Caco-2 (cell line): ENCODE results near the gene PTPRN2. TPM values are rescaled to one million over a fixed set of nuclear protein-coding genes. Genes with fewer than 3 reads are reported as not detected.

Source experiments
- BruUV-seq: library from RNA; stranded (reverse); fragments of 400-500 nt; replicated peaks from 2 replicates; lab custom pipeline; 2021; lab: Mats Ljungman, UMichigan
- CTCF ChIA-PET: fragments of 300-600 bp; sonication (Branson Sonifier 250); formaldehyde crosslinking; loops from one replicate; lab custom pipeline; 2022; ENCODE audit warnings: antibody characterized with exemption; lab: Charles Lee
- POLR2A ChIA-PET: fragments of 300-600 bp; sonication (Branson Sonifier 250); formaldehyde crosslinking; loops from one replicate; lab custom pipeline; 2022; ENCODE audit warnings: antibody characterized with exemption; lab: Charles Lee
- DNase-seq, 2 experiments: peaks; one replicate each; pipeline versions ENCODE4 v3.0.0 to v3.0.0-alpha.2; 2020 to 2022
- H3K27me3 ChIP-seq: replicated peaks from 2 replicates; pipeline ENCODE4 v1.6.0; 2011; ENCODE audit warnings: low read length; ENCODE audit not compliant: control insufficient read depth, insufficient read depth
- H3K36me3 ChIP-seq: 2 replicates; pipeline ENCODE4 v1.5.1; 2011; ENCODE audit warnings: low read length; ENCODE audit not compliant: control insufficient read depth, insufficient read depth
- H3K4me1 ChIP-seq: fragments of 250-450 bp; sonication (Bioruptor Pico); 2 replicates; pipeline ENCODE4 v1.5.1; 2020; ENCODE audit warnings: mild to moderate bottlenecking
- H3K4me3 ChIP-seq: 2 replicates; pipeline ENCODE4 v1.5.1; 2011; ENCODE audit warnings: low read depth, mild to moderate bottlenecking, control low read depth, low read length
- H3K9me3 ChIP-seq: fragments of 250-450 bp; sonication (Bioruptor Pico); 2 replicates; pipeline ENCODE4 v1.5.1; 2020; ENCODE audit warnings: mild to moderate bottlenecking, moderate library complexity
- H3K27ac Mint-ChIP-seq: one replicate; pipeline ENCODE4 v1.8.0; 2022; ENCODE audit warnings: mixed read lengths; ENCODE audit not compliant: unreplicated experiment
- H3K27me3 Mint-ChIP-seq: one replicate; pipeline ENCODE4 v1.8.0; 2022; ENCODE audit warnings: mixed read lengths; ENCODE audit not compliant: insufficient read depth, unreplicated experiment
- H3K36me3 Mint-ChIP-seq: one replicate; pipeline ENCODE4 v1.8.0; 2022; ENCODE audit warnings: mild to moderate bottlenecking, mixed read lengths; ENCODE audit not compliant: insufficient read depth, unreplicated experiment
- H3K4me1 Mint-ChIP-seq: one replicate; pipeline ENCODE4 v1.8.0; 2022; ENCODE audit warnings: low read depth, mixed read lengths; ENCODE audit not compliant: unreplicated experiment
- H3K4me3 Mint-ChIP-seq: one replicate; pipeline ENCODE4 v1.8.0; 2022; ENCODE audit warnings: mild to moderate bottlenecking, moderate library complexity, mixed read lengths; ENCODE audit not compliant: unreplicated experiment
- H3K9me3 Mint-ChIP-seq: one replicate; pipeline ENCODE4 v1.8.0; 2022; ENCODE audit warnings: mixed read lengths; ENCODE audit not compliant: unreplicated experiment
- intact Hi-C: fragments of 100-400 bp; cut with micrococcal nuclease; formaldehyde crosslinking; loops from one replicate; pipeline ENCODE4 v1.10.0; 2022; ENCODE audit not compliant: unreplicated experiment
- total RNA-seq: library from RNA; stranded (reverse); gene quantifications from 2 replicates; pipeline ENCODE4 v1.2.3, GENCODE V29; 2022
- TF ChIP-seq, protein P1 (sequence below), 2 experiments: fragments of 200-600 bp in 1 of 2; IDR thresholded peaks; 1 replicate in 1 of 2; 2 replicates in 1 of 2; pipeline versions ENCODE4 v1.5.1 to v1.8.0; 2011 to 2022; ENCODE audit warnings: antibody characterized with exemption in 1 of 2, control low read depth in 1 of 2, inconsistent platforms in 1 of 2, low read depth in 1 of 2, low read length in 1 of 2, mild to moderate bottlenecking in 1 of 2, moderate library complexity in 1 of 2; ENCODE audit not compliant: insufficient read depth in 1 of 2, severe bottlenecking in 1 of 2, unreplicated experiment in 1 of 2

PTPRN2 gene
- total RNA-seq, 1 experiment from 2014 or later = 1.4 TPM

DNA sequence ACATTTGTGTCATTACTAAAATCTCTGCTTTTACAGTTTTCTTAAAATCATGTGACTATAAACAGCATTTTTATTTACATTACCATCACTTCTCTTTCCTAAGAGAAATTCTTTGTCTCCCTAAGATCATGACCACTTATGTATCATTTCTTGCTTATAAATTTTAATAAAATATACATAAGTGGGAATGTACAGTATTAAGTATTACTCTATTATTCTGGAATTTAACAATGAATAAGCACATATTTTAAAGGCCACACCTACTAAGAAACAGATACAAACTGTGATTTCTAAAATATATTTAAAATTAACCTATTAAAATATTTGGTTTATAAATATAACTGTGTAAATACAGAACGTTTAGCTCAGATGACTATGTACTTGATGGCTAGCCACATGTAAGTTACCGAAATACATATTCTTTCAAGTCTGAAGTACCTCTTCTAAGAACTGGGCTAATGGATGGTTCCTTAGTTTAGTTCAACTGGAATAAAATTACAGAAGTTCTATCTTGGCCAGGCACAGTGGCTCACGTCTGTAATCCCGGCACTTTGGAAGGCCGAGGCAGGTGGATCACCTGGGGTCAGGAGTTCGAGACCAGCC is 33.3 kb upstream of the PTPRN2 start:
- H3K4me1 Mint-ChIP-seq = no peaks in the 10 kb centered on the region
- no peak overlapping the region for H3K27ac Mint-ChIP-seq
- no peaks in the 10 kb centered on the region for H3K27me3 ChIP-seq
- H3K9me3 Mint-ChIP-seq = no peaks in the 10 kb centered on the region
- BruUV-seq = no TSS peak
- TF ChIP-seq, protein P1, sequence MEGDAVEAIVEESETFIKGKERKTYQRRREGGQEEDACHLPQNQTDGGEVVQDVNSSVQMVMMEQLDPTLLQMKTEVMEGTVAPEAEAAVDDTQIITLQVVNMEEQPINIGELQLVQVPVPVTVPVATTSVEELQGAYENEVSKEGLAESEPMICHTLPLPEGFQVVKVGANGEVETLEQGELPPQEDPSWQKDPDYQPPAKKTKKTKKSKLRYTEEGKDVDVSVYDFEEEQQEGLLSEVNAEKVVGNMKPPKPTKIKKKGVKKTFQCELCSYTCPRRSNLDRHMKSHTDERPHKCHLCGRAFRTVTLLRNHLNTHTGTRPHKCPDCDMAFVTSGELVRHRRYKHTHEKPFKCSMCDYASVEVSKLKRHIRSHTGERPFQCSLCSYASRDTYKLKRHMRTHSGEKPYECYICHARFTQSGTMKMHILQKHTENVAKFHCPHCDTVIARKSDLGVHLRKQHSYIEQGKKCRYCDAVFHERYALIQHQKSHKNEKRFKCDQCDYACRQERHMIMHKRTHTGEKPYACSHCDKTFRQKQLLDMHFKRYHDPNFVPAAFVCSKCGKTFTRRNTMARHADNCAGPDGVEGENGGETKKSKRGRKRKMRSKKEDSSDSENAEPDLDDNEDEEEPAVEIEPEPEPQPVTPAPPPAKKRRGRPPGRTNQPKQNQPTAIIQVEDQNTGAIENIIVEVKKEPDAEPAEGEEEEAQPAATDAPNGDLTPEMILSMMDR (IDR thresholded peaks at IDR 0.05; ENCODE audit: insufficient read depth in 1 of 2, low read depth in 1 of 2, low read length in 1 of 2, severe bottlenecking in 1 of 2, unreplicated experiment in 1 of 2) = no peak
- CTCF ChIA-PET = no interaction called here
- H3K36me3 Mint-ChIP-seq = peaks cover 24% of the 10 kb centered on the region
- no peak for DNase-seq
- H3K4me3 Mint-ChIP-seq = no peak overlapping the region
- H3K4me3 ChIP-seq = no peak overlapping the region
- intact Hi-C loops = no loop called here
- POLR2A ChIA-PET = no interaction called here
- no peaks in the 10 kb centered on the region for H3K36me3 ChIP-seq
- H3K27me3 Mint-ChIP-seq = no peaks in the 10 kb centered on the region
- H3K4me1 ChIP-seq = peaks cover 5% of the 10 kb centered on the region; the same call in 1 of the 2 replicates
- no peaks in the 10 kb centered on the region for H3K9me3 ChIP-seq

DNA sequence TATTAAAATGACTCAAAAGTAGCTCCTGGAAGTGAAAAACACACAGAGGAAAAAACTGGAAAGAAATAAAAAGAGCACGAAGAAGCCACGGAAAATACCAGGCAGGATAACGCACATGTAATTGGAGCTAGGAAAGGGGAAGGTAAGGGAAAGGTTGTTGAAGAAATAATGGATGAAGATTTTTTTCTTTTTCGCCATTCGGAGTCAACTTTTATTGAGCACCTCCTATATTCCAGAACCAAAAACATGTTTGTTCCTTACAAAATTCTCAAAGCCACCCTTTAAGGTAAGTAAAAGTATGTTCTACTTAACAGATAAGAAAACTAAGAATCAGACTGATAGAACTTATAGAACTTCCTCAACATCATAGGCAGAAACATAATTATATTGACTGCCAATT is 32.8 kb upstream of the PTPRN2 start:
- peaks cover 19% of the 10 kb centered on the region for H3K36me3 Mint-ChIP-seq
- POLR2A ChIA-PET = no interaction called here

DNA sequence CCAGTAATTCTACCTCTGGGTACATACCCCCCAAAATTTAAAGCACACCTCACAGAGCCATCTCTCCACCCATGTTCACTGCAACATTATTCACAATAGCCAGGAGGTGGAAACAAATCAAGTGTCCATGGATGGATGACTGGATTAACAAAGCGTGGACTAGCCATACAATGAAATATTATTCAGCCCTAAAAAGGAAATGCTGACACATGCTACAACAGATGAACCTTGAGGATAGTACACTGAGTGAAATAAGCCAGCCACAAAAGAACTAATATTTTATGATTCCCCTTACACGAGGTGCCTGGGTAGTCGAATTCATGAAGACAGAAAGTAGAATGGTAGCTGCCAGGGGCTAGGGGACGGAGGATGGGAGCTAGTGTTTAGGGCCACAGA is 31.1 kb upstream of the PTPRN2 start:
- intact Hi-C loops = no loop called here
- ChIA-PET CTCF (no interaction called here), POLR2A (no interaction called here)

More for the DNA sequence above, 32.8 kb upstream of the PTPRN2 start:
- no peaks in the 10 kb centered on the region for H3K9me3 ChIP-seq
- no peak for DNase-seq
- no peaks in the 10 kb centered on the region for H3K27me3 ChIP-seq
- TF ChIP-seq, protein P1 (IDR thresholded peaks at IDR 0.05; ENCODE audit: insufficient read depth in 1 of 2, low read depth in 1 of 2, low read length in 1 of 2, severe bottlenecking in 1 of 2, unreplicated experiment in 1 of 2) = no peak
- H3K4me3 Mint-ChIP-seq = no peak overlapping the region
- CTCF ChIA-PET = no interaction called here
- no peak overlapping the region for H3K27ac Mint-ChIP-seq
- 0 out of 2 replicates have a peak, but pooled peaks cover under 1% of the 10 kb centered on the region for H3K4me1 ChIP-seq
- H3K4me3 ChIP-seq = no peak overlapping the region
- intact Hi-C loops = no loop called here
- no peaks in the 10 kb centered on the region for H3K4me1 Mint-ChIP-seq
- no peaks in the 10 kb centered on the region for H3K27me3 Mint-ChIP-seq
- no TSS peak for BruUV-seq
- no peaks in the 10 kb centered on the region for H3K9me3 Mint-ChIP-seq
- H3K36me3 ChIP-seq = no peaks in the 10 kb centered on the region

More for the DNA sequence above, 31.1 kb upstream of the PTPRN2 start:
- TF ChIP-seq, protein P1 (IDR thresholded peaks at IDR 0.05; ENCODE audit: insufficient read depth in 1 of 2, low read depth in 1 of 2, low read length in 1 of 2, severe bottlenecking in 1 of 2, unreplicated experiment in 1 of 2) = no peak
- Mint-ChIP-seq H3K4me1 (no peaks in the 10 kb centered on the region), H3K36me3 (peaks cover 4% of the 10 kb centered on the region), H3K9me3 (no peaks in the 10 kb centered on the region), H3K4me3 (no peak overlapping the region), H3K27me3 (no peaks in the 10 kb centered on the region), H3K27ac (no peak overlapping the region)
- no peaks in the 10 kb centered on the region for H3K27me3 ChIP-seq
- no peaks in the 10 kb centered on the region for H3K4me1 ChIP-seq
- no peaks in the 10 kb centered on the region for H3K9me3 ChIP-seq
- no peak overlapping the region for H3K4me3 ChIP-seq
- no peaks in the 10 kb centered on the region for H3K36me3 ChIP-seq
- DNase-seq = no peak
- BruUV-seq = no TSS peak
